Measurements from ENCODE around the gene KIDINS220. TPM values are rescaled to one million over a fixed set of nuclear protein-coding genes. Genes with fewer than 3 reads are reported as not detected.

Gene KIDINS220
- total RNA-seq, 1 donor from 2014 or later = 47.8 TPM

DNA sequence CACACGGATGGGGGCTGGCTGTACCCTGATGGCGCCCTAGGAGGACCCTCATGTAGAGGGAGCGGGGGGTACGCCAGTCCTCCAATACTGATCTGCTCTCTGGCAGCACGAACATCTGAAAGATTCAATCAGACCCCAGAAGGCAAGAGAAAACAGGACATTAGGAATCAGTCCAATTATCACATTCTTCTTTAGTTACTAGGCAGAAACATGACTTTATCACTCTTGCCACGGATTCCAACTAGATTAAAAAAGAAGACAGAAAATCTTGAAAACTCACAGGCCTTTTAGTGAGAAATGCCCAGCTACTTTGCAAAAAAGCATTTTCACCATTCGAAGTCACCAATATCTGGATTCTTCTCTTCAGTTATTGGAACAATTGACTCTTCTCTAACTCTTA, 87.2 kb downstream of the KIDINS220 start:
- no peak for FAIRE-seq
- Histone ChIP-seq H3K4me3 (ENCODE audit: insufficient read depth, low read depth, low read length) (no peak overlapping the region), H3K79me2 (ENCODE audit: insufficient read depth, low read length) (peaks cover 4% of the 10 kb centered on the region), H3K9me3 (ENCODE audit: insufficient read depth, low read depth, low read length) (no peaks in the 10 kb centered on the region), H3K36me3 (ENCODE audit: insufficient read depth, low read length) (no peaks in the 10 kb centered on the region), H4K20me1 (ENCODE audit: insufficient read depth, low read length) (no peaks in the 10 kb centered on the region), H3K4me2 (ENCODE audit: low read length) (no peak overlapping the region), H3K9ac (ENCODE audit: low read length) (no peak overlapping the region), H3K4me1 (ENCODE audit: insufficient read depth, low read length) (peaks cover 4% of the 10 kb centered on the region), H2AFZ (ENCODE audit: low read depth, low read length) (no peak overlapping the region), H3K27me3 (ENCODE audit: insufficient read depth, low read length) (no peaks in the 10 kb centered on the region), H3K27ac (ENCODE audit: low read depth, low read length) (no peak overlapping the region)
- Mint-ChIP-seq H3K9me3 (ENCODE audit: unreplicated experiment) (peaks cover 1% of the 10 kb centered on the region), H3K27me3 (ENCODE audit: low read depth, unreplicated experiment) (no peaks in the 10 kb centered on the region), H3K4me3 (ENCODE audit: unreplicated experiment) (no peak overlapping the region), H3K4me1 (ENCODE audit: low read depth, unreplicated experiment) (no peaks in the 10 kb centered on the region), H3K27ac (ENCODE audit: unreplicated experiment) (no peak overlapping the region), H3K36me3 (ENCODE audit: low read depth, unreplicated experiment) (no peaks in the 10 kb centered on the region)
- peak; percentile 41 for DNase-seq (ENCODE audit: low read depth)
- no peak for TF ChIP-seq EZH2 (IDR thresholded peaks at IDR 0.05; ENCODE audit: insufficient read depth, low read length)
- TF ChIP-seq, protein P1, sequence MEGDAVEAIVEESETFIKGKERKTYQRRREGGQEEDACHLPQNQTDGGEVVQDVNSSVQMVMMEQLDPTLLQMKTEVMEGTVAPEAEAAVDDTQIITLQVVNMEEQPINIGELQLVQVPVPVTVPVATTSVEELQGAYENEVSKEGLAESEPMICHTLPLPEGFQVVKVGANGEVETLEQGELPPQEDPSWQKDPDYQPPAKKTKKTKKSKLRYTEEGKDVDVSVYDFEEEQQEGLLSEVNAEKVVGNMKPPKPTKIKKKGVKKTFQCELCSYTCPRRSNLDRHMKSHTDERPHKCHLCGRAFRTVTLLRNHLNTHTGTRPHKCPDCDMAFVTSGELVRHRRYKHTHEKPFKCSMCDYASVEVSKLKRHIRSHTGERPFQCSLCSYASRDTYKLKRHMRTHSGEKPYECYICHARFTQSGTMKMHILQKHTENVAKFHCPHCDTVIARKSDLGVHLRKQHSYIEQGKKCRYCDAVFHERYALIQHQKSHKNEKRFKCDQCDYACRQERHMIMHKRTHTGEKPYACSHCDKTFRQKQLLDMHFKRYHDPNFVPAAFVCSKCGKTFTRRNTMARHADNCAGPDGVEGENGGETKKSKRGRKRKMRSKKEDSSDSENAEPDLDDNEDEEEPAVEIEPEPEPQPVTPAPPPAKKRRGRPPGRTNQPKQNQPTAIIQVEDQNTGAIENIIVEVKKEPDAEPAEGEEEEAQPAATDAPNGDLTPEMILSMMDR (IDR thresholded peaks at IDR 0.05; ENCODE audit: insufficient read depth, low read depth, low read length) = no peak

GRCh38 chr2:8743261-8743660, 94.2 kb downstream of the KIDINS220 start:
- Histone ChIP-seq H3K4me3 (ENCODE audit: insufficient read depth, low read depth, low read length) (no peak overlapping the region), H3K79me2 (ENCODE audit: insufficient read depth, low read length) (no peaks in the 10 kb centered on the region), H3K9ac (ENCODE audit: low read length) (no peak overlapping the region), H4K20me1 (ENCODE audit: insufficient read depth, low read length) (no peaks in the 10 kb centered on the region), H3K36me3 (ENCODE audit: insufficient read depth, low read length) (no peaks in the 10 kb centered on the region), H2AFZ (ENCODE audit: low read depth, low read length) (no peak overlapping the region), H3K4me2 (ENCODE audit: low read length) (no peak overlapping the region), H3K4me1 (ENCODE audit: insufficient read depth, low read length) (peaks cover 3% of the 10 kb centered on the region), H3K9me3 (ENCODE audit: insufficient read depth, low read depth, low read length) (no peaks in the 10 kb centered on the region), H3K27ac (ENCODE audit: low read depth, low read length) (no peak overlapping the region), H3K27me3 (ENCODE audit: insufficient read depth, low read length) (no peaks in the 10 kb centered on the region)
- Mint-ChIP-seq H3K27ac (ENCODE audit: unreplicated experiment) (no peak overlapping the region), H3K27me3 (ENCODE audit: low read depth, unreplicated experiment) (no peaks in the 10 kb centered on the region), H3K4me1 (ENCODE audit: low read depth, unreplicated experiment) (peaks cover 3% of the 10 kb centered on the region), H3K4me3 (ENCODE audit: unreplicated experiment) (no peak overlapping the region), H3K9me3 (ENCODE audit: unreplicated experiment) (no peaks in the 10 kb centered on the region), H3K36me3 (ENCODE audit: low read depth, unreplicated experiment) (no peaks in the 10 kb centered on the region)
- FAIRE-seq (no peak), DNase-seq (ENCODE audit: low read depth) (peak; percentile 8)
- no peak for TF ChIP-seq EZH2 (IDR thresholded peaks at IDR 0.05; ENCODE audit: insufficient read depth, low read length)
- TF ChIP-seq, protein P1 (IDR thresholded peaks at IDR 0.05; ENCODE audit: insufficient read depth, low read depth, low read length) = no peak

GRCh38 chr2:8740136-8740535, 97.3 kb downstream of the KIDINS220 start:
- no peak for FAIRE-seq

More at GRCh38 chr2:8740136-8740535, 97.3 kb downstream of the KIDINS220 start:
- no peak overlapping the region for H3K27ac Mint-ChIP-seq (ENCODE audit: unreplicated experiment)
- peaks cover 10% of the 10 kb centered on the region for H3K4me1 Mint-ChIP-seq (ENCODE audit: low read depth, unreplicated experiment)
- Histone ChIP-seq H3K27ac (ENCODE audit: low read depth, low read length) (no peak overlapping the region), H3K36me3 (ENCODE audit: insufficient read depth, low read length) (peaks cover 4% of the 10 kb centered on the region), H4K20me1 (ENCODE audit: insufficient read depth, low read length) (no peaks in the 10 kb centered on the region), H2AFZ (ENCODE audit: low read depth, low read length) (no peak overlapping the region), H3K79me2 (ENCODE audit: insufficient read depth, low read length) (no peaks in the 10 kb centered on the region), H3K4me3 (ENCODE audit: insufficient read depth, low read depth, low read length) (no peak overlapping the region), H3K4me1 (ENCODE audit: insufficient read depth, low read length) (peaks cover 3% of the 10 kb centered on the region), H3K9me3 (ENCODE audit: insufficient read depth, low read depth, low read length) (no peaks in the 10 kb centered on the region), H3K9ac (ENCODE audit: low read length) (no peak overlapping the region), H3K4me2 (ENCODE audit: low read length) (no peak overlapping the region), H3K27me3 (ENCODE audit: insufficient read depth, low read length) (no peaks in the 10 kb centered on the region)
- H3K36me3 Mint-ChIP-seq (ENCODE audit: low read depth, unreplicated experiment) = no peaks in the 10 kb centered on the region
- DNase-seq (ENCODE audit: low read depth) = peak; percentile 16
- no peaks in the 10 kb centered on the region for H3K27me3 Mint-ChIP-seq (ENCODE audit: low read depth, unreplicated experiment)
- TF ChIP-seq EZH2 (IDR thresholded peaks at IDR 0.05; ENCODE audit: insufficient read depth, low read length) = no peak
- H3K9me3 Mint-ChIP-seq (ENCODE audit: unreplicated experiment) = no peaks in the 10 kb centered on the region
- no peak overlapping the region for H3K4me3 Mint-ChIP-seq (ENCODE audit: unreplicated experiment)
